ENCODE results near the gene UTP15.

UTP15 gene

DNA sequence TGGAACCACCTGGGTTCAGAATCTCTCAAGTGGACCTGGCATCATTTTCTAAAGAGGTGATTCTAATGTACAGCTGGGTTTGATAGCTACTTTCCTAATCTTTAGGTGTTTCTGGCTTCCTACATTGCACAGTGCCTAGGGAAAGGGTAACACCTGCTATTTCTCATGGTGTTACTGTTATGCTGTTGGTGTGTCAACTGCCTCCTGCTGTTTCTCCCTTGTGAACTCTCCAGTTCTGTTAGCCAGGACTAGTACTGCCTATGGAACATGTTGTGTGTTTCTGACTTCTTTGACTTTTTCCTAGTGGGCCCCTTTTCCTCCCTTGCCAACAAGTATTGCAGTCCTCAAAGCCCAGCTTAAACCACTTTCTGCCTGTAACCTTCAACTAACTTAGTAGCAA lies 66.0 kb downstream of the UTP15 start:
- Histone ChIP-seq H3K36me3 (no peaks in the 10 kb centered on the region), H3K27me3 (ENCODE audit: insufficient read depth, low read depth, severe bottlenecking) (no peaks in the 10 kb centered on the region), H3K9me3 (ENCODE audit: severe bottlenecking) (no peaks in the 10 kb centered on the region), H3K4me3 (ENCODE audit: low read depth, low read length) (no peak overlapping the region), H3K27ac (no peak overlapping the region)
- TF ChIP-seq, protein P1, sequence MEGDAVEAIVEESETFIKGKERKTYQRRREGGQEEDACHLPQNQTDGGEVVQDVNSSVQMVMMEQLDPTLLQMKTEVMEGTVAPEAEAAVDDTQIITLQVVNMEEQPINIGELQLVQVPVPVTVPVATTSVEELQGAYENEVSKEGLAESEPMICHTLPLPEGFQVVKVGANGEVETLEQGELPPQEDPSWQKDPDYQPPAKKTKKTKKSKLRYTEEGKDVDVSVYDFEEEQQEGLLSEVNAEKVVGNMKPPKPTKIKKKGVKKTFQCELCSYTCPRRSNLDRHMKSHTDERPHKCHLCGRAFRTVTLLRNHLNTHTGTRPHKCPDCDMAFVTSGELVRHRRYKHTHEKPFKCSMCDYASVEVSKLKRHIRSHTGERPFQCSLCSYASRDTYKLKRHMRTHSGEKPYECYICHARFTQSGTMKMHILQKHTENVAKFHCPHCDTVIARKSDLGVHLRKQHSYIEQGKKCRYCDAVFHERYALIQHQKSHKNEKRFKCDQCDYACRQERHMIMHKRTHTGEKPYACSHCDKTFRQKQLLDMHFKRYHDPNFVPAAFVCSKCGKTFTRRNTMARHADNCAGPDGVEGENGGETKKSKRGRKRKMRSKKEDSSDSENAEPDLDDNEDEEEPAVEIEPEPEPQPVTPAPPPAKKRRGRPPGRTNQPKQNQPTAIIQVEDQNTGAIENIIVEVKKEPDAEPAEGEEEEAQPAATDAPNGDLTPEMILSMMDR (IDR thresholded peaks at IDR 0.05; ENCODE audit: low read depth, low read length): no peak
- DNase-seq: no peak

All from WERI-Rb-1 (cell line).